ENCODE measurements around the gene CCDC158.
A peak's percentile ranks its signal among the peaks of the same experiment; 100 is the strongest.

The CCDC158 gene

GRCh38 chr4:76276813-76277212 lies 144.1 kb downstream of the CCDC158 start:
- no peak for DNase-seq

- DNase-seq = no peak
These were observed 145.3 kb downstream of the CCDC158 start for GRCh38 chr4:76275486-76276124.

- no peak for DNase-seq
These were observed 147.9 kb downstream of the CCDC158 start for GRCh38 chr4:76272999-76273398.

DNA sequence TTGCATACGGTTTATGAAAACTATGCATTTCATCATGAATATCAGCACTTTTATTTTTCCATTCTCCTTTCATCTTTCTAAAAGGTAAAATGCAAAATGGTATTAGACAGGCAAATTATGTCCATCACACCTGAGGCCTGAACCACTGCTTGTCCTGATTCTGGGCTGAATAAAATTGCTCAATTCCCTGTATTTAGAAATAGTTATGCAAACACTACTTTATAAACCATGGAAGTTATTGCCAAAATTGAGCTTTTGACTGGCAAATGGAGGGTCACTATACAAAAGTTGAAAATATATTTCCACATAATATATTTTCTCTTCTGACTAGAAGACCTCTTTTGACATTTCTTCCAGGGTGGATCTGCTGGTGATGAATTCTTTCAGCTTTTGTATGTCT lies 148.4 kb downstream of the CCDC158 start:
- no peak for DNase-seq

- DNase-seq = no peak
These were observed 148.9 kb downstream of the CCDC158 start for GRCh38 chr4:76272073-76272472.

DNA sequence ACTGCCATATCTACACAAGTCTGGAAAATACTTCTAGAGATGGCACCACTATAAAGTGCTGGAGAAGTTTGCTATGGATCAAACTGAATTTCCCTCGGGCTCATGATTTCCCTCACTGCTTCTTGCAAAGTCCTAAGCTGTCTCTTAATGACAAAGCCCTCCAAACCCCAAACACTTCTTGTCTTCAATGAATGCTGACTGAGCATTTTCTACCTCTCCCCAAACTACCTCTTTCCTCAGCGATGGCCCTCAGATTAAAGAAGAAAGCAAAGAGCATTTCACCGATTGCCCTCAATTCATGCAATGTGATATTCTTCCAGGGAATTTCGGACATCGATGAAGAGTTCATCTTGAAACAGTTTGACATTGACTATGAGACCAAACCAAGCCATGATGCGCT lies 149.7 kb downstream of the CCDC158 start:
- no peak for DNase-seq

GRCh38 chr4:76270244-76271175 lies 150.4 kb downstream of the CCDC158 start:
- DNase-seq = peak in 1 of 2 experiments; percentile 30

DNA sequence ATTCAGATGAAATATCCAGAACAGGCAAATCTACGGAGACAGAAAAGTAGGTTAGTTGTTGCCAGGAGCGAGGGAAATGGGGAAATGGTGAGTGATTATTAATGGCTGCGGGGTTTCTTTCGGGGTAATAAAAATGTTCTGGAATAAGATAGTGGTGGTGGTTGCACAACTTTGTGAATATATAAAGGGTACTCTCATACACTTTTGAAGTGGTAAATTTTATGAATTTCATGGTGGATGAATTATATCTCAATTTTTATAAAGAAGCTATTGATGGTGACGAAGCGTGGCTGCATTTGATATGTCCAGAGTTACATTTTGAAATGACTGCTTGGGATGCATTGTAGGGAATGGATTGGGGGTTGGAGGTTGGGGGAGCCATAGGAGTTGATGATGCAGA lies 153.1 kb downstream of the CCDC158 start:
- no peak for DNase-seq

- DNase-seq = no peak
These were observed 154.3 kb downstream of the CCDC158 start for GRCh38 chr4:76266627-76267026.

- no peak for DNase-seq
These were observed 155.2 kb downstream of the CCDC158 start for GRCh38 chr4:76265631-76266218.
